Measurements from ENCODE around the gene KNSTRN. TPM values are rescaled to one million over a fixed set of nuclear protein-coding genes. Genes with fewer than 3 reads are reported as not detected.

The KNSTRN gene
- total and polyA plus RNA-seq, 2 of the 13 experiments (the other 11 are each of a cell fraction or from before 2014, with no cell fraction given): 20.3 to 62.3 TPM

GRCh38 chr15:40415226-40415625 lies 32.7 kb downstream of the KNSTRN start:
- FAIRE-seq (no peak), ATAC-seq (no peak), DNase-seq (ENCODE audit: low spot score) (no peak)
- Histone ChIP-seq H2AFZ (ENCODE audit: low read length) (no peak overlapping the region), H3K9ac (ENCODE audit: insufficient read depth, low read depth, low read length) (no peak overlapping the region), H3K36me3 (replicated peaks in 1 of 2; ENCODE audit: control insufficient read depth in 1 of 2, insufficient read depth in 2 of 2, low read length in 2 of 2) (peaks cover 26 to 54% of the 10 kb centered on the region in 2 experiments), H3K79me2 (ENCODE audit: insufficient read depth, low read length) (no peaks in the 10 kb centered on the region), H3K4me2 (ENCODE audit: low read depth, low read length) (no peak overlapping the region), H3K4me3 (replicated peaks in 1 of 3; ENCODE audit: insufficient read depth in 1 of 3, low read depth in 2 of 3, low read length in 3 of 3) (no peak overlapping the region), H3K9me3 (ENCODE audit: low read length) (no peaks in the 10 kb centered on the region), H4K20me1 (ENCODE audit: insufficient read depth, low read length) (no peaks in the 10 kb centered on the region; the same call in 1 of the 2 replicates), H3K27me3 (ENCODE audit: control insufficient read depth in 1 of 2, insufficient read depth in 2 of 2, low read length in 2 of 2) (no peaks in the 10 kb centered on the region), H3K27ac (ENCODE audit: extremely low read length, insufficient read depth, low read length) (no peak overlapping the region), H3K4me1 (ENCODE audit: insufficient read depth, low read length) (peaks cover 26% of the 10 kb centered on the region)
- TF ChIP-seq ELF4 (CRISPR knock-in tag; IDR thresholded peaks at IDR 0.05; ENCODE audit: borderline replicate concordance) (no peak), PREB (CRISPR knock-in tag; IDR thresholded peaks at IDR 0.05) (no peak), RFXANK (CRISPR knock-in tag; IDR thresholded peaks at IDR 0.05) (no peak), RBFOX2 (IDR thresholded peaks at IDR 0.05; ENCODE audit: low read depth, low read length) (0 out of 2 replicates have a peak, but pooled peaks have one; percentile 4)
- TF ChIP-seq, protein P1, sequence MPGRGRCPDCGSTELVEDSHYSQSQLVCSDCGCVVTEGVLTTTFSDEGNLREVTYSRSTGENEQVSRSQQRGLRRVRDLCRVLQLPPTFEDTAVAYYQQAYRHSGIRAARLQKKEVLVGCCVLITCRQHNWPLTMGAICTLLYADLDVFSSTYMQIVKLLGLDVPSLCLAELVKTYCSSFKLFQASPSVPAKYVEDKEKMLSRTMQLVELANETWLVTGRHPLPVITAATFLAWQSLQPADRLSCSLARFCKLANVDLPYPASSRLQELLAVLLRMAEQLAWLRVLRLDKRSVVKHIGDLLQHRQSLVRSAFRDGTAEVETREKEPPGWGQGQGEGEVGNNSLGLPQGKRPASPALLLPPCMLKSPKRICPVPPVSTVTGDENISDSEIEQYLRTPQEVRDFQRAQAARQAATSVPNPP (CRISPR knock-in tag; IDR thresholded peaks at IDR 0.05): no peak
- BruUV-seq (replicated peaks): no TSS peak
- POLR2A ChIA-PET: no interaction called here
- CTCF ChIA-PET (ENCODE audit: low intra/inter-chr PET ratio, low total read pairs): no interaction called here
- 91% methylated on average over 9 of the region's 10 CpGs for WGBS (ENCODE audit: low lambda C conversion rate)
- in situ Hi-C loops (cut with HindIII; ENCODE audit: extremely low pct_ligation_motif_present, low pct_unique_long_range_greater_than_20kb) (no loop called here), intact Hi-C loops (cut with micrococcal nuclease; ENCODE audit: unreplicated experiment) (no loop called here)

DNA sequence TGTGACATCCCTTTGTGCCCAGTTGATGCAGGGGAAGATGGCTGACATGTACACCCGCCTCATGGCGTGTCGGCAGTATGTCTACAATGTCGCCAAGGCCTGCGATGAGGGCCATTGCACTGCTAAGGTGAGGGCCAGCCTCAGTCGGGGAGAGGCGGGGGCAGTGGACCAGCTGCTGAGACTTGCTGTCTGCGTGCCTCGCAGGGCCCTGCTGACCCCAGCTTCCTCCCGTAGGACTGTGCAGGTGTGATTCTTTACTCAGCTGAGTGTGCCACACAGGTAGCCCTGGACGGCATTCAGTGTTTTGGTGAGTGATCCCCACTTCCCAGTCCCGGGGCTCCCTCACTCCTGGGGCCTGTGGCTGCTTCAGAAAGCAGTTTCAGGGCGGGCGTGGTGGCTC lies 33.5 kb downstream of the KNSTRN start:
- Histone ChIP-seq H2AFZ (ENCODE audit: low read length) (no peak overlapping the region), H3K79me2 (ENCODE audit: insufficient read depth, low read length) (no peaks in the 10 kb centered on the region), H4K20me1 (ENCODE audit: insufficient read depth, low read length) (no peaks in the 10 kb centered on the region; the same call in 1 of the 2 replicates), H3K9ac (ENCODE audit: insufficient read depth, low read depth, low read length) (no peak overlapping the region), H3K4me2 (ENCODE audit: low read depth, low read length) (no peak overlapping the region), H3K4me1 (ENCODE audit: insufficient read depth, low read length) (peaks cover 21% of the 10 kb centered on the region), H3K9me3 (ENCODE audit: low read length) (no peaks in the 10 kb centered on the region), H3K27ac (ENCODE audit: extremely low read length, insufficient read depth, low read length) (no peak overlapping the region), H3K27me3 (ENCODE audit: control insufficient read depth in 1 of 2, insufficient read depth in 2 of 2, low read length in 2 of 2) (no peaks in the 10 kb centered on the region; a peak in 1 of 5 replicates), H3K4me3 (replicated peaks in 1 of 3; ENCODE audit: insufficient read depth in 1 of 3, low read depth in 2 of 3, low read length in 3 of 3) (no peak overlapping the region), H3K36me3 (replicated peaks in 1 of 2; ENCODE audit: control insufficient read depth in 1 of 2, insufficient read depth in 2 of 2, low read length in 2 of 2) (peaks cover 22 to 46% of the 10 kb centered on the region in 2 experiments)
- no peak for FAIRE-seq
- intact Hi-C loops (cut with micrococcal nuclease; ENCODE audit: unreplicated experiment) (no loop called here), in situ Hi-C loops (cut with HindIII; ENCODE audit: extremely low pct_ligation_motif_present, low pct_unique_long_range_greater_than_20kb) (no loop called here)
- ChIA-PET CTCF (ENCODE audit: low intra/inter-chr PET ratio, low total read pairs) (no interaction called here), POLR2A (no interaction called here)
- no peak for DNase-seq (ENCODE audit: low spot score)
- peak; percentile 45 for TF ChIP-seq AGO2 (optimal IDR thresholded peaks at IDR 0.05; ENCODE audit: low read depth, low read length)
- no peak for TF ChIP-seq ZSCAN21 (CRISPR knock-in tag; IDR thresholded peaks at IDR 0.05; ENCODE audit: borderline replicate concordance)
- WGBS (ENCODE audit: low lambda C conversion rate): 100% methylated on average over 8 of the region's 14 CpGs
- ATAC-seq: no peak
- no TSS peak for BruUV-seq (replicated peaks)
